Ishikawa (cell line): ENCODE results near the gene GLYATL3.

Source experiments
- CEBPB ChIP-seq: IDR thresholded peaks from 2 replicates; pipeline ENCODE4 v1.6.1; 2012
- CREB1 ChIP-seq: IDR thresholded peaks from 2 replicates; pipeline ENCODE4 v1.6.1; 2012; ENCODE audit warnings: low read depth
- EGR1 ChIP-seq: IDR thresholded peaks from 2 replicates; pipeline ENCODE4 v1.6.1; 2012
- EP300 ChIP-seq: IDR thresholded peaks from 2 replicates; pipeline ENCODE4 v1.6.1; 2012; ENCODE audit warnings: borderline replicate concordance
- FOXM1 ChIP-seq: IDR thresholded peaks from 2 replicates; pipeline ENCODE4 v1.6.1; 2012; ENCODE audit warnings: low read depth, borderline replicate concordance
- MAX ChIP-seq: IDR thresholded peaks from 2 replicates; pipeline ENCODE4 v1.6.1; 2012
- NFIC ChIP-seq: IDR thresholded peaks from 2 replicates; pipeline ENCODE4 v1.6.1; 2012
- RAD21 ChIP-seq: IDR thresholded peaks from 2 replicates; pipeline ENCODE4 v1.6.1; 2012; ENCODE audit warnings: low read depth
- TAF1 ChIP-seq: IDR thresholded peaks from 2 replicates; pipeline ENCODE4 v1.6.1; 2012; ENCODE audit warnings: low read depth, mild to moderate bottlenecking
- TCF12 ChIP-seq: IDR thresholded peaks from 2 replicates; pipeline ENCODE4 v1.6.1; 2012; ENCODE audit warnings: low read depth
- TEAD4 ChIP-seq: IDR thresholded peaks from 2 replicates; pipeline ENCODE4 v1.6.1; 2012
- YY1 ChIP-seq: IDR thresholded peaks from 2 replicates; pipeline ENCODE4 v1.6.1; 2012; ENCODE audit warnings: low read depth
- ZBTB7A ChIP-seq: IDR thresholded peaks from 2 replicates; pipeline ENCODE4 v1.6.1; 2012; ENCODE audit warnings: low read depth
- TF ChIP-seq, protein P1 (sequence below): IDR thresholded peaks from 2 replicates; pipeline ENCODE4 v1.6.1; 2012; ENCODE audit warnings: low read depth, mild to moderate bottlenecking
- TF ChIP-seq, protein P2 (sequence below): IDR thresholded peaks from 2 replicates; pipeline ENCODE4 v1.6.1; 2012

The GLYATL3 gene

DNA sequence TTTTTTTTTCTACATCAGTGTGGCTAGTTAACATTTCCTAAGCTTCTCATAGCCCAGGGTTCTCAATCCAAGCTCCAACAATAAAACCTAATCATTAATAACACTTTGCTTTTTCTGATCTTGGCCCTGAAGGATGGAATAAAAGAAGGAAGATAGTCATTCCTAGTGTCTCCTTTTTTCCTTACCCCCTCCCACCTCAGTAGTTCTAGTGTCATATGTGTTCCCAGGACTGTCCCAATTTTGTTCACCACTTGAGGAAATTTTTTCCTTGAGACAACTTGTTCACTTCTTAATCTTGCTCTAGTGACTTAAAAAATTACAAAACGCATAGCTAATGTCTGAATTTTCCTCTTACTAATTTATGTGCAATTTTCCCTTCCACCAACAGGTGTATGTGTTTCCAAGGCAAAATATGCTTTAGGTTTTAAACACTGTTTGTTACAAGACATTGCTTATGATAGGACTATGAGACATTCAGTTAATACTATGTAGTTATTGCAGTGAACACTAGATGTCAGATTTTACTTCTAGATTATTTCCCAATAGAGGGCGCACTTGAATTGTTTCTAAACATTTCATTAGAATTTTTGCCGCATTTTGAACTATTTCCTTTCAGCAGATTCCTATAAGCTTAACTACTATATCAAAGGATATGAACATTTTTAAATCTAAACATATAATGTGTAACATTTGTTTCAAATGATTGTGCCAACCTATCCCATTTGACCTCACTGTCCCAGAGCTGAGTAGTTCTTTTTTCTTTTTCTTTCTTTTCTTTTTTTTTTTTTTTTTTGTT is 32.2 kb downstream of the GLYATL3 start:
- no peak for TF ChIP-seq TEAD4
- TF ChIP-seq YY1: no peak
- TF ChIP-seq RAD21: peak; percentile 70

GRCh38 chr6:49535795-49536194 is 36.1 kb downstream of the GLYATL3 start:
- TF ChIP-seq, protein P1, sequence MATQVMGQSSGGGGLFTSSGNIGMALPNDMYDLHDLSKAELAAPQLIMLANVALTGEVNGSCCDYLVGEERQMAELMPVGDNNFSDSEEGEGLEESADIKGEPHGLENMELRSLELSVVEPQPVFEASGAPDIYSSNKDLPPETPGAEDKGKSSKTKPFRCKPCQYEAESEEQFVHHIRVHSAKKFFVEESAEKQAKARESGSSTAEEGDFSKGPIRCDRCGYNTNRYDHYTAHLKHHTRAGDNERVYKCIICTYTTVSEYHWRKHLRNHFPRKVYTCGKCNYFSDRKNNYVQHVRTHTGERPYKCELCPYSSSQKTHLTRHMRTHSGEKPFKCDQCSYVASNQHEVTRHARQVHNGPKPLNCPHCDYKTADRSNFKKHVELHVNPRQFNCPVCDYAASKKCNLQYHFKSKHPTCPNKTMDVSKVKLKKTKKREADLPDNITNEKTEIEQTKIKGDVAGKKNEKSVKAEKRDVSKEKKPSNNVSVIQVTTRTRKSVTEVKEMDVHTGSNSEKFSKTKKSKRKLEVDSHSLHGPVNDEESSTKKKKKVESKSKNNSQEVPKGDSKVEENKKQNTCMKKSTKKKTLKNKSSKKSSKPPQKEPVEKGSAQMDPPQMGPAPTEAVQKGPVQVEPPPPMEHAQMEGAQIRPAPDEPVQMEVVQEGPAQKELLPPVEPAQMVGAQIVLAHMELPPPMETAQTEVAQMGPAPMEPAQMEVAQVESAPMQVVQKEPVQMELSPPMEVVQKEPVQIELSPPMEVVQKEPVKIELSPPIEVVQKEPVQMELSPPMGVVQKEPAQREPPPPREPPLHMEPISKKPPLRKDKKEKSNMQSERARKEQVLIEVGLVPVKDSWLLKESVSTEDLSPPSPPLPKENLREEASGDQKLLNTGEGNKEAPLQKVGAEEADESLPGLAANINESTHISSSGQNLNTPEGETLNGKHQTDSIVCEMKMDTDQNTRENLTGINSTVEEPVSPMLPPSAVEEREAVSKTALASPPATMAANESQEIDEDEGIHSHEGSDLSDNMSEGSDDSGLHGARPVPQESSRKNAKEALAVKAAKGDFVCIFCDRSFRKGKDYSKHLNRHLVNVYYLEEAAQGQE: no peak
- TF ChIP-seq TEAD4: no peak
- TF ChIP-seq, protein P2, sequence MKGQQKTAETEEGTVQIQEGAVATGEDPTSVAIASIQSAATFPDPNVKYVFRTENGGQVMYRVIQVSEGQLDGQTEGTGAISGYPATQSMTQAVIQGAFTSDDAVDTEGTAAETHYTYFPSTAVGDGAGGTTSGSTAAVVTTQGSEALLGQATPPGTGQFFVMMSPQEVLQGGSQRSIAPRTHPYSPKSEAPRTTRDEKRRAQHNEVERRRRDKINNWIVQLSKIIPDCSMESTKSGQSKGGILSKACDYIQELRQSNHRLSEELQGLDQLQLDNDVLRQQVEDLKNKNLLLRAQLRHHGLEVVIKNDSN: no peak
- TF ChIP-seq CEBPB: no peak
- no peak for TF ChIP-seq FOXM1
- TF ChIP-seq TCF12: no peak
- TF ChIP-seq ZBTB7A: no peak
- TF ChIP-seq CREB1: no peak
- TF ChIP-seq RAD21: no peak
- no peak for TF ChIP-seq TAF1
- TF ChIP-seq EP300: no peak

DNA sequence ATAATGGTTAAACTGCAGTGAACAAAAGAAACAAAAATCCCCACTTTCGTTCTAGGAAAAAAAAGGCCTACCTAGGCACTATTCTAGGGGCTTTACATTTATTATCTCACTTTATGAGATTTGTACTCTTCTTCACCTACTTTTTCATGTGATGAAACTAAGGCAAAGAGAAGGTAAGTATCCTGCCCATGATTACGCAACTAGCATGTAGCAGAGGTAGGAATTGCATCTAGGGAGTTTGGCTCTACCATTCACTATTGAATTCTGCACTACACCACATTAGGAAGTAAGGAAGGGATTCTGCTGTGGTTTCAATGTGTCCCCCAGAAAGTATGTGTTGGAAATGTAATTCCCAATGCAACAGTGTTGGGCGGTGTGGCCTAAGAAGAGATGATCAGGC is 39.4 kb downstream of the GLYATL3 start:
- TF ChIP-seq, protein P1: no peak
- TF ChIP-seq YY1: no peak
- no peak for TF ChIP-seq TEAD4
- TF ChIP-seq, protein P2: no peak
- TF ChIP-seq TAF1: no peak
- TF ChIP-seq ZBTB7A: no peak
- TF ChIP-seq CEBPB: peak; percentile 82
- no peak for TF ChIP-seq EP300
- TF ChIP-seq RAD21: no peak

- TF ChIP-seq, protein P2: no peak
- TF ChIP-seq NFIC (no peak), TCF12 (no peak), EGR1 (no peak), MAX (no peak), ZBTB7A (no peak), RAD21 (no peak), CEBPB (no peak), TAF1 (no peak), TEAD4 (no peak), FOXM1 (no peak), CREB1 (no peak), YY1 (no peak), EP300 (no peak)
- TF ChIP-seq, protein P1: no peak
Observed at GRCh38 chr6:49540614-49541013, 40.9 kb downstream of the GLYATL3 start.
